Ecto neural progenitor cell (in vitro differentiated cells): ENCODE measurements around the gene FOSB.
A peak's percentile ranks its signal among the peaks of the same experiment; 100 is the strongest.
"Not testable (repeated sequence)": the region's sequence is repeated elsewhere in the genome, so short reads cannot be mapped to it uniquely, and the experiment has no call there.

Experiments
- DNase-seq: peaks from one replicate; pipeline ENCODE4 v3.0.0-alpha.2; 2018; ENCODE audit warnings: low spot score

The FOSB gene

DNA sequence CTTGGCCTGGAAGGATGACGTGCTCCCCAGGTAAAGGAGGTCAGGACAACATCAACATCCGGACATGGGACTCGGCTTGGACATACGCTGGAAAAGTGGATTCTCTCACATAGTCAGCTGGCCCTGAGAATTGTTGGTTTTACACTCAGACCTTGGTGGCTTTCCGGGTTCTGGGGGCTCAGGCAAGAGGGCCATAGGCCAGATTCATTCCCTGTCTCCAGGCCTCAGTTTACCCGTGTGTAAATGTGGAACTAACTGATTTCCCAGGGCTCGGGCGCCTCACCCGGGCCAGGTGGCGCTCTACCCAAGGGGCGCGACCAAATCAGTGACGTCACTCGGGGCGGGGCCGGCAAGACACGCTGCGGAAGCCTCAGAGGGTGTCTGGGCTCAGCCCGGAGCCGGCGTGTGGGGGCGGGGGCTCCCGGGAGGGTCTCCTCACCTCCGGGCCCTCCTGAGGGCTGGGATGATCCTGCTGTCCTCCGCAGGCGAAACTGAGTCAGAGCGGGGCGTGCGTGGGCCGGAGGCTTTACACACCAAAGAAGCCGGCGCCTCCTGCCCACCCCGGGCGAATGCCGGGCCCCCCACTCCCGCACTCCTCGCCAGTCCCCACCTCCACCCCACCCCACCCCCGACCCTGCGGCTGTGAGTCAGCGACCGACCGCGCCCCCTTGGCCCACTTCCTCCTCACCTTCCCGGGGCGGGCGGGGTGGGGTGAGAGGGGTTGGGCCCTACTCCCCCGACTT is 38.6 kb downstream of the FOSB start:
- peak; percentile 95 for DNase-seq

DNA sequence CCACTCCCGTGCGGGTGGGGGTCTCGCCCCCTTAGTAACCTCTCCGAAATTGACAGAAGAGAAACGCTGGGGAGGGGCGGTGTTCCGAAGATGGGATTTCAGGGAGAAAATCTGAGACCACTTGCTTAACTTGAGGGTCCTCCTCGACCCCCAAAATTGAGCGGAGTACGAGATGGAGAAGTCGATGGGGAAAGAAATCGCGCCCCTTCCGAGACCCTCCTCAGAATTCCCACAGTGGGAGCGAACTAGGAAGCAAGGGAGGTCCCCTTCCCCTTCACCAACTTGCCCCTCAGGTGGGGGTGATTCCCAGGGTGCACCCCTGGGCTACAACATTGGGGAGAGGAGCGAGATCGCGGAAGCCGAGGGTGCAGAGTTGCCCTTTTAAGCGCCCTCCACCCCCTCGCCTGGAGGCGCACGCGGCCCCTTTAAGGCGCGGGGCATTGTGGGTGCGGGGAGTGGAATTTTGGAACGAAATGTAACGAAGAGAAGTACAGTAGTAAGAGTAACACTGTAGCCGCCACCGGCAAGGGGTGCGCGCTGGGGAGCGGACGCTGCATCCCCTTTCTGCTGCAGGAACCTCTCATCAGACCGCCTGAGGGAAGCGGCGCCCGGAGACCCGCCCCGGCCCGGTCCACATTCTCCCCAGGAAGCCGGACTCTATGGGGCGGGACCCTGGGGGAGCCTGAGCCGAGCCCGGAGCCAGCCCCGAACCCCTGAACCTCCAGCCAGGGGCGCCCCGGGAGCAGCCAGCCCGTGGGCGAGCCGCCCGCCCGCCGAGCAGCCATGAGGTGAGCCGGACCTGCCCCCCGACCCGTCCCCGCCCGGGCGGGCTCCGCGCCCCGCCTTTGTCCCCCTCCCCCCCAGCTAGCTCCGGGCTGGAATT is 39.4 kb downstream of the FOSB start, which contains the start of gene VASP:
Gene VASP (plus strand): TSS at position 491 of the 883 bp plus-strand sequence. CDS start 293 bp downstream, at position 784.
- peak; percentile 84 for DNase-seq

DNA sequence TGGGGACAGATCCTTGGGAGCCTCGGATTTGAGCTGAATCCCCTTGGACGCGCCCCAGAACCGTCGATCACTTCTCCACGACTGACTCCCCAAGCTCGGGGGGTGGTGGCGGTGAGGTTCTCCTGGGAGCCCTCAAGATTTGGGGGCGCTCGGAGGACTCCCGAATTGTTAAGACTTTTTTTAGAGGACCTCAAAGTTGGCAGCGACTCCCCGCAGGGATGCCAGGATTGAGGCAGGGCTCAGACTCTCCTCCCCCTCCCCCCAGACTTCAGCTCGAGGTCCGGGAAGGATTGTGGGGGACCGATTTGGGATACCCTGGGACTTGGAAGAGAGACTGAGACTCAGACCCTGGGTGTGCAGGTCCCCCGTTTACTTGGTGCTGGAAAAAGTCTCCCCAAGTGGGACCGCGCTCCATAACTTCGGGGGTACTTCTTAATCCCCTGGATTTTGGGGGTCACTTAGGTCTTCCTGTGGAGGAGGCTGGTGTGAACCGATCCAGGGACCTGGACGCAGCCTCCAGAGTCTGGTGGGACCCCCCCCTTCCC is 40.1 kb downstream of the FOSB start:
- DNase-seq, result no peak

DNA sequence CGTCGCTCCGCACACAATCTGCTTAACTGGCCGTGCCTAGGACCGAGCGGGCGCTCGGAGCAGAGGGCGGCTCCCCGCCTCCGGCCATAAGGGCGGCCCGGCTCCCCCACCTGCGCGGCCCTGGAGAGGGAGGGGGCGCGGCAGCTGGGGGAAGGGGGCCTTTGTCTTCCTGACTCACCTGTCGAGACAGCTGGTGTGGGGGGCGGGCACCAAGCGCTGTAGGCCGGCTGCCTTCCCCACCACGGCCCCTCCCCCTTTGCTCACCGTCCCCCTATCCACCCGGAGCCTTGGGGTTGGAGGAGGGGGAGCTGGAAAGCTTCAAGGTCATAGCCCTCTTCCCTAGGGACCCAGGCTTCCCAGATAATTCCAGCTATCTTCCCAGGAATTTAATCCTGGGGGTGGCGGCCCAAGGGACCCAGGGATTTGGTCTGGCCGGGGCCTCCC is 40.6 kb downstream of the FOSB start:
- DNase-seq, result no peak

DNA sequence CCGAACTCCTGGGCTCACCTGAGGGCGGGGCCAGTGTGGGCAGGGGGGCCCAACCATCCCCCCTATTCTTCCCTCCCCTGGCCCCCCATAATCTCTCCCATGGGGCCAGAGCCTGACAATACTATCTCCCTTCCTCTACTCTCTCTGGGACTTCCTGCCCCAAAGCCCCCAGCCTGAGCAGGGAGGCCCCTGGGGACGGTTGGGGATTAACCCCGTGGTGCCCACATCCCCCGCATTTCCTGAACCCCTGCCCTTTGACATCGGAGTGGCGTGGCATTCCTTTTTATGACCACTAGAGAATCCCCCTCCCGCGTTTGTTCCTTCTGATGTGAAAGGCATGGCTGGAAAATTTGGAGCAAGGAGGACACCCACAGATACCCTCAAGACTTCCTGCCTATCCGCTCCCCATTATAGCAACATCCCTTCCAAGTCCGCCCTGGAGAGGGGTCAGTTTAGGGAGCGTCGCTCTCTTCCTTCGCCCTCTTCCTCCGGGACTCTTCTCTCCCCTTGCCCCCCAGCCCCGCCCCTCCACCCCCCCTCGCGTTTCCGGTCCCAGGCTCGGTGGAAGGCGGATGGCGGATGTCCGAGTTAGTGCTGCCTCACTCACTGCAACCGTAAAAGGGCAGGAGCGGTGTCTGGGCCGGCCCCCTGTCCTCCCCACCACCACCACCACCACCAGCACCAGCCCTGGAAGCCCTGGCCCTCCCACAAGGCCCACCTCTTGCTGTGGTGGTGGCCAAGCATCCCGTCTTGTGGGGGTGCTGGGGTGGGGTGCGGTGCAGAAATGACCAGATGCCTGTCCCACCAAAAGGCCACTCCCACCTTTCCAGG is 41.3 kb downstream of the FOSB start:
- peak; percentile 86 for DNase-seq

DNA sequence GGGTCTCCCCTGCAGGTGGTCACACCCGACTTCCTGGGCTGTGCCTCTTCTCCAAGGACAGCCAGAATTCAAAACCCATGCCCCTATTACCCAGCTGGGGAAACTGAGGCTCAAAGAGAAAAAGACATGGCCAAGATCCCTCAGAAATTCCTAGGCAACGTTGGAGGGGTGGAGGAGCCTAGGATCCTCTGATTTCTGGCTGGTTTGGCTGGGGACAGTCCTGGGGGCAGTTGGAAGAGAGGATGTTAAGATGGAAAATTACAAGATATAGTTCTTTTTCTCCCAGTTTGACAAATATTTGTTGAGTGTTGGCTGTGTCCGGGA is 41.9 kb downstream of the FOSB start:
- no peak for DNase-seq

DNA sequence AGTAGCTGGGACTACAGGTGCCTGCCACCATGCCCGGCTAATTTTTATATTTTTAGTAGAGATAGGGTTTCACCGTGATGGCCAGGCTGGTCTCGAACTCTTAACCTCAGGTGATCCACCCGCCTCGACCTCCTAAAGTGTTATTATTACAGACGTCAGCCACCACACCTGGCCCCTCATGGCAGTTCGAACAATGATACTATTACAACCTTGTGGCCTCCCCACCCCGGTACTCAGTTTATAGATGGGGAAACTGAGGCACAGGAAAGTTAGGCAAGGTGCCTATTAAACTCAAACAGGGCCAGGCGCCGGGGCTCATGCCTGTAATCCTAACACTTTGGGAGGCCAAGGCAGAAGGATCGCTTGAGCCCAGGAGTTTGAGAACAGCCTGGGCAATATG is 42.6 kb downstream of the FOSB start:
- not testable (repeated sequence) for DNase-seq

DNA sequence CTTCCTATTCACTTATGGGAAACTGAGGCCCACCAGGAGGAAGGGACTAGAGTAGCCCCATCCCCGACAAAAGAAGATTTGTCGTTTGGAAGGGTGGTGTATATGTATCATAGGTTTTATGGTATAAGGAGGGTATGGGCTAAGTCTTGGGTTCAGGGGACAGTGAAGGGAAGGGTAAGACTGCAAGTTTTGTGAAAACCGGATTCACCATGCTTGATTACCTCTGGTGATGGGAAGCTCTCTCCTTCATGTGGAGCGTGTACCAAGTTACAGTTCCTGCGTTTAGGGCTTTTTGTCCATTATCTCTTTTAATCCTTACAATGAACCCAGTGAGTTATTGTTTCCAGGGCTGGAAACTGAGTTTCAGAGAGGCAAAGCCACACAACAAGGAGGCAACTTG is 43.3 kb downstream of the FOSB start:
- DNase-seq, result no peak

DNA sequence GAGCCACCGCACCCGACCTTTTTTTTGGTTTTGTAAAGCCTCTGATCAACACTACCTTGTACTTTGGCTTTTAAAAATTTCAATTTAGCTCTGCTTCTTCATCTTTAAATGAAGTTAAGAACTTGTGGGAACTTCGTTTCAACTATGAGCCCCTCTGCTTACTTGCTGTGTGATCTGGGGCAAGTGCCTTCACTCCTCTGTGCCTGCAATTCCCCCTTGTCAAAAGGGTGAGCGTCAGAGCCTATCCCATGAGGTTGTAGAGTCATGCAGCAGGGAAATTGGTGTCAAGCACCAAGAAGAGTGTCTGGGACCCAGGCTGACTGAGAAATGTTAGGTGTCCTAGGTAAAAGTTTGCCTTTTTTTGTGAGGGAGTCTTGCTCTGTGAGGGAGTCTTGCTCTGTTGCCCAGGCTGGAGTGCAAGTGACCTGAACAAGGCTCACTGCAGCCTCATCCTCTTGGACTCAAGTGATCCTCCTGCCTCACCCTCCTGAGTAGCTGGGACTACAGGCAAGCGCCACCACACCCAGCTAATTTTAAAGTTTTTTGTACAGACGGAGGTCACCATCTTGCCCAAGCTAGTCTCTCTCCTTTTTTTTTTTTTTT is 45.2 kb downstream of the FOSB start:
- DNase-seq, result no peak

DNA sequence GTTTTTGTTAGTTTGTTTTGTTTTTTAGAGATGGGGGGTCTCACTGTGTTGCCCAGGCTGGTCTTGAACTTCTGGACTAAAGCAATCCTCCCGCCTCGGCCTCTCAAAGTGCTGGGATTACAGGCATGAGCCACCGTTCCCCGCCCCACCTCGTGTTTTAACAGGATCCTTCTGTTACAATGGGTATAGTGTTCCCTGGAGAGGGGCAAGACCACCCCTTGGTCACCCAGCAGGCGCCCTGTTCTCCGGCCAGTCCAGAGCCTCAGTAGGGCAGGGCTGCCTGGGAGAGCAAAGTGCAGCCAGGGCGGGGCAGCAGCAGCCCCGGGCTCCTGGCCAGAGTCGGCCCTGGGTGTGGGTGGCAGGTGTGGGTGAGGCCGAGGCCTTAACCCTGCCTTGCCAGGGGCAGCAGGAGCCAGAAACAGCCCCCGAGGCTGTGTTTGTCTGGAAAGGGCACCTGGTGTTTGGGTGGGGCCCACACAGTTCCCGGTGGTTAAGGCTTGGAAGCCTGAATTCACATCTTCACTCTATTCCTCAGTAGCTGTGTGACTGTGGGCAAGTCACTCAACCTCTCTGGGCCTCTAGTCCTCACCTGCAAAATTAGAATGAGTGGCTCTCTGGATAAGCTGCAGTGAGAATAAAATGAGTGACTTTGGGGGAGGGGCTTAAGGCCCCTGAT is 46.7 kb downstream of the FOSB start:
- DNase-seq, result no peak

DNA sequence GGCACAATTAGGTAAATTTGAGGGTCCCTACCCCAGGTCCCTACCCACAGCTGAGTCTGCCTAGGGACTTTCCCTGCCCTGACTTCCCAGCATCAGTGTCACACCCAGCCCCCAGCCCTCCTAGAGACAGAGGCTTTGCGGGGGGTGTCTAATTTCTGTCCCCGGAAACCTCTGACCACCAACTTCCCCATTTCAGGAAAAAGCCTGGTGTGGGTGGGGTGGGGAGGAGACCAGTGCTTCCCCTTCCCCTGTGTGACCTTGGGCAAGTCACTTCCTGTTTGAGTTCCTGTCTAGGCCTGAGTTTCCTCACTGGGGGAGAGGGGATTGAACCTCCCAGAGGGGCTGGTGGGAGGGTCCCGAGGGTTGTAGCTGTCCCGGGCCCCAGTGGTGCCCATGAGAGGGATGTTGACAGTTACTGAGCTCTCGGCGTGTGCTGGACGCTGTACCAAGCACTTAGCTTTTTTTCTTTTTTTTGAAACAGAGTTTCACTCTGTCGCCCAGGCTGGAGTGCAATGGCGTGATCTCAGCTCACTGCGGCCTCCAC is 47.4 kb downstream of the FOSB start:
- DNase-seq, result no peak

DNA sequence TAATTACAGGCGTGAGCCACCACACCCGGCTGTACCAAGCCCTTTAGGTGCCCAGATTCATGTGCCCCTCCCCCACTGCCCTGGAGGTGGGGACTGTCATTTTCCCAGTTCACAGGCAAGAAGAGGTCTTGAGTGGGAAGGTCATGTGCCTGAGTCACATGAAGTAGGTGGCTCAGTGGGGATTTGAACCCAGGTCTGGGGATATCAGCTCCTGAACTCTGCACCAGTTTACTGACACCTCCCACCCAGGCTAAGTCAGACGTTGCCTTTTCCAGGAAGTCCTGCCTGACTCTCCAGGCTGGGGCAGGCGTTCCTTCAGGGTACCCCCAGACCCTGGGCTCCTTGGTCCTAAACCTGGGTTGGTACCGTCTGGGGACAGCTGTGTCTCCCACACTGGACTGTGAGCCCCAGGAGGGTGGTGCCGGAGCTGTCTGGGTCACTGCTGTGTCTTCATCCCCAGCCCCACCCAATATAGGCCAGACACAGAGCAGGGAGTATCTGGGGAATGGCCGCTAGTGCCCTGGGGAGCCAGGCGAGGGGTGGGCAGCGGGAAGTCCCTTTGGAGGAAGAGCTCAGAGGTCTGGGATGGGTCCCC is 48.1 kb downstream of the FOSB start:
- DNase-seq, result no peak

DNA sequence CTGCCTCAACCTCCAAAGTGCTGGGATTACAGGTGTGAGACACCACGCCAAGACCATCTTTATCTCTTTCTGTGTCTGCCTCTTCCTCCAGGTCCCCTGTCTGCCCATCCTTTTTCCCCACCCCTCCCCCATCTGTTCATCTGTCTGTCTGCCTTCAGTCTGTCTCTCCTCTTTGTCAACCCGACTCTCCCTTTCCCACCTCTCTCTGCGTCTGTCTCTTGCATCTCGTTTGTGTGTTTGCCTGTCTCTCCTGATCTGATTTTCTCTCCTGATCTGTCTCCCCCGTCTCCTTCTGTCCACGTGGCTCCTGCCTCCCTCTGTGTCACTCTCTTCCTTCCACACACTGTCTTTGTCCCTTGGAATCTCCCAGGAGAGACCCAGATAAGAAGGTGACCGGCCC is 49.4 kb downstream of the FOSB start:
- DNase-seq, result no peak

DNA sequence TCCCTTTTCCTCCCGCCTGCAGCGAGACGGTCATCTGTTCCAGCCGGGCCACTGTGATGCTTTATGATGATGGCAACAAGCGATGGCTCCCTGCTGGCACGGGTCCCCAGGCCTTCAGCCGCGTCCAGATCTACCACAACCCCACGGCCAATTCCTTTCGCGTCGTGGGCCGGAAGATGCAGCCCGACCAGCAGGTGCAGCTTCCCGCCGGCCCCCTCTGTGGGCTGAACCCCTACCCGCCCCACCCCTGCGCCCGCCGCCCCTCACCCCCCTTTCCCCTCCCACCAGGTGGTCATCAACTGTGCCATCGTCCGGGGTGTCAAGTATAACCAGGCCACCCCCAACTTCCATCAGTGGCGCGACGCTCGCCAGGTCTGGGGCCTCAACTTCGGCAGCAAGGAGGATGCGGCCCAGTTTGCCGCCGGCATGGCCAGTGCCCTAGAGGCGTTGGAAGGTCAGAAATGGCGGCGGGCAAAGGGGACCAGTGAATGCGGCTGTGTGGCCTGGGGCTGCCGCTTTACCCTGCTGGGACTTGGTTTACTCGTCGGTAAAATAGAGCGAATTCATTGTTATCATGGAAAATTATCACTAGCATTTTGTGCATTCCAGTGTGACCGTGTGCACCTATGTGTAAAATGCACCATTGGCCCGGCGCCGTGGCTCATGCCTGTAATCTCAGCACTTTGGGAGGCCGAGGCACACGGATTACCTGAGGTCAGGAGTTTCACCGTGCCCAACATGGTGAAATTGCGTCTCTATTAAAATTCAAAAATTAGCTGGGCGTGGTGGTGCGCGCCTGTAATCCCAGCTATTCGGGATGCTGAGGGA is 50.1 kb downstream of the FOSB start:
- no peak for DNase-seq

DNA sequence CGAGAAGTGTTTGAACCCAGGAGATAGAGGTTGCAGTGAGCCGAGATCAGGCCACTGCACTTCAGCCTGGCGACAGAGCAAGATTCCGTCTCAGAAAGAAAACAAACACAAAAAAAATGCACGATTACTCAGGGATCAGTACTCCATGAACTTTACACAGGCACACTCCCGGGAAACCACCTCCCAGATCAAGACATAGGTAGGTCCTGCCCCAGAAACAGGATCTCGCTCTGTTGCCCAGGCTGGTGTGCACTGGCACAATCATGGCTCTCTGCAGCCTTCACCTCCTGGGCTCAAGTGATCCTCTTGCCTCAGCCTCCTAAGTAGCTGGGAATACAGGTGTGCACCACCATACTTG is 50.7 kb downstream of the FOSB start:
- DNase-seq, result no peak

DNA sequence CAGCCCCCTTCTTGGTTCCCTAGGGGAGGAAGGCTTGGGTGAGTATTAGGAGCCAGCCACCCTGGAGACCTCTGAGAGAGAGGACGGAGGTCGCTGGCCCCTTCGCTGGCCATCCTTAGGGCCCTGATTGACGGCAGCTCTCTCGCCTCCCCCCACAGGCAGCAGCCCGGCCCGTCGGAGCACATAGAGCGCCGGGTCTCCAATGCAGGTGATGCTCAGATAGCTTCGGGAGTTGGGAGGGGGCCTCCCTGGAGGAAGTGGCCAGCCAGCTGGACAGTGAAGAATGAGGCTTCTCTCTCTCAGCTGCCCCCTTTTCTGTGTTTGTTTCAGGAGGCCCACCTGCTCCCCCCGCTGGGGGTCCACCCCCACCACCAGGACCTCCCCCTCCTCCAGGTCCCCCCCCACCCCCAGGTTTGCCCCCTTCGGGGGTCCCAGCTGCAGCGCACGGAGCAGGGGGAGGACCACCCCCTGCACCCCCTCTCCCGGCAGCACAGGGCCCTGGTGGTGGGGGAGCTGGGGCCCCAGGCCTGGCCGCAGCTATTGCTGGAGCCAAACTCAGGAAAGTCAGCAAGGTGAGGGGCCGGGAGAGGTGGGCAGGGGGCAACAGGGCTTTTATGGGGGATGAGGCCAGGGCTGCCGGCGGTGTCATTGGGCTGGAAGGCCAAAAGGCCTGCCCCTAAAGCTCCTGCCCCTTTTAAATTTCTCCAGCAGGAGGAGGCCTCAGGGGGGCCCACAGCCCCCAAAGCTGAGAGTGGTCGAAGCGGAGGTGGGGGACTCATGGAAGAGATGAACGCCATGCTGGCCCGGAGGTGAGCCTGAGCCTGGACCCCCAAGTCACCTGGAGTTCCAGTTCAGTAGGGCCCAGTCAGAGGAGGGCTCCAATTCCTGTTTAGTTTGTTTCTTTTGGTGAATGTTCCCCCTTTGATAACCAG is 54.5 kb downstream of the FOSB start:
- DNase-seq, result no peak

DNA sequence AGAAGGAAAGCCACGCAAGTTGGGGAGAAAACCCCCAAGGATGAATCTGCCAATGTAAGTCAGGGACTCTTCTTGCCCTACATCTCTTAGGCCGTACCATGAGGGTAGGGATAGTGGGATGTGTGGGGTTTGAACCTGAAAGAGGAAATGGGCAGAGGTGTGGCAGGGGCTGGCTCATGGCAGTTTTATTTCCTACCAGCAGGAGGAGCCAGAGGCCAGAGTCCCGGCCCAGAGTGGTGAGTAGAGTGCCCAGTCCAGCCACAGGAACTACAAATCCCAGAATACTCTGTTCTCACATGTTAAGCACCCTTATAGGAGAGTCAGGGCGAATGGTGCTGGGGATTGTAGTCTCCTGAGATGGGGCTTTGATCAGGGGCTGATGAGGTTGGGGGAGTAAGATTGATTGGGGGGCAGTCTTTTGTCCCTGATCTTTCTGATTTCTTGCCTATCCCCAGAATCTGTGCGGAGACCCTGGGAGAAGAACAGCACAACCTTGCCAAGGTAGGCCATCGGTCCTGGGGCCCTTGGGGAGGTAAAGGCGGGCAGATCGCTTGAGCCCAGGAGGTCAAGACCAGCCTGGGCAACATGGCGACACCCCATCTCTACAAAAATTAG is 56.0 kb downstream of the FOSB start:
- peak; percentile 88 for DNase-seq

DNA sequence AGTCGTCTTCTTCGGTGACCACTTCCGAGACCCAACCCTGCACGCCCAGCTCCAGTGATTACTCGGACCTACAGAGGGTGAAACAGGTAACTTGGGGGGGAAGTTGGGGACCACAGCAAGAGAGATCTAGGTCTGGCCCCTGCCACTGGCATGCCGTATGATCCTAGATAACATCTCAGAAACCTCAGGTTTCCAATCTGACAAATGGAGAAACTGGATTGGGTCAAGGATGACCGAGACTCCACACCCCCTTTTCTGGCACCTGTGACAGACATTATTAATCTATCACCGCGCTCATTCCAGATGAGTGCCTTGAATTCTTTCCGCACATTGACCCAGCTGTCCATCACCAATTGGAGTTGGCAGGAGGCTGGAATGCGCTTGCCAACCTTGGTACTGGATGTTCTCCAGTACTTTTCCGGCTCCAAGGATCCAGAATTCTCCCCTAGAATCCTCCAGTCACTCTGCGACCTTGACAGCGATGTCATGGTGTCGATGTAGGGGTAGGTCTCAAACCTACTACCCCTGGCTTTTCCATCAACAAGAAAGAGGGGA is 56.9 kb downstream of the FOSB start:
- DNase-seq, result no peak
